GM21619 (cell line): ENCODE measurements around the gene TMA7.
"Not testable (repeated sequence)": the region's sequence is repeated elsewhere in the genome, so short reads cannot be mapped to it uniquely, and the experiment has no call there.

ENCODE experiments used
- ATAC-seq: cut with Tn5 transposase; IDR thresholded peaks from one replicate; pipeline ENCODE4 v1.9.1; 2021; ENCODE audit not compliant: unreplicated experiment

TMA7 gene

GRCh38 chr3:48439820-48440589 lies at the start of gene TMA7, which contains the start of gene CCDC51:
TMA7 (plus strand) TSS chr3:48440257; CDS start chr3:48440297, 40 bp downstream.
CCDC51 (minus strand) TSS chr3:48440119; CDS start chr3:48435128, 4,991 bp downstream.
- ATAC-seq: peak; percentile 93

- ATAC-seq: no peak
These were observed 45.7 kb upstream of the TMA7 start for GRCh38 chr3:48394391-48394790.

GRCh38 chr3:48395714-48396113 lies 44.3 kb upstream of the TMA7 start:
- no peak for ATAC-seq

GRCh38 chr3:48397767-48398681 lies 42.0 kb upstream of the TMA7 start:
- ATAC-seq: no peak

- ATAC-seq: no peak
These were observed 41.2 kb upstream of the TMA7 start for GRCh38 chr3:48398701-48399386.

- no peak for ATAC-seq
These were observed 40.5 kb upstream of the TMA7 start for GRCh38 chr3:48399387-48400172.

DNA sequence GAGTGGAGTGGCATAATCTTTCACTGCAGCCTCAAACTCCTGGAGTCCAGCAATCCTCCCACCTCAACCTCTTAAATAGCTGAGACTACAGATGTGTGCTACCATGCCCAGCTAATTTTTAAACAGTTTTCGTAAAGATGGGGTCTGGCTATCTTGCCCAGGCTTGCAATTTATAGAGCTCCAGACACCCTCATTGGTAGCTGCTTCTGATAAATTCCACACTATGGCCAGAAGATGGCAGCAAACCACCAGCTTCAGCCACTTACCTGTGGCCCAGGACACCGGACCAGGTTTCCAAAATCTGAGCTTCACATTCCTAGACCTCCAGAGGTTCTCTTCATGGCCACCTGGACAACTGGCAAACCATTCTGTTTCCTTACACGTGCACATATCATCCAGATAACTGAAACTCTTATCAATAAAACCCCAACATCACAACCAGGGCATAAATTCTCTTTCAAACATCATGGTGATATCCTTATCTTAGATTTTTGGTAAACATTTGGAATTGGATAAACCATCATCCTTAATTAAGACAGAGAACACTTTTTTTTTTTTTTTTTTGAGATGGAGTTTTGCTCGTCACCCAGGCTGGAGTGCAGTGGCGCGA lies 39.1 kb upstream of the TMA7 start:
- ATAC-seq: no peak

- not testable (repeated sequence) for ATAC-seq
These were observed 38.6 kb upstream of the TMA7 start for GRCh38 chr3:48401434-48401901.

DNA sequence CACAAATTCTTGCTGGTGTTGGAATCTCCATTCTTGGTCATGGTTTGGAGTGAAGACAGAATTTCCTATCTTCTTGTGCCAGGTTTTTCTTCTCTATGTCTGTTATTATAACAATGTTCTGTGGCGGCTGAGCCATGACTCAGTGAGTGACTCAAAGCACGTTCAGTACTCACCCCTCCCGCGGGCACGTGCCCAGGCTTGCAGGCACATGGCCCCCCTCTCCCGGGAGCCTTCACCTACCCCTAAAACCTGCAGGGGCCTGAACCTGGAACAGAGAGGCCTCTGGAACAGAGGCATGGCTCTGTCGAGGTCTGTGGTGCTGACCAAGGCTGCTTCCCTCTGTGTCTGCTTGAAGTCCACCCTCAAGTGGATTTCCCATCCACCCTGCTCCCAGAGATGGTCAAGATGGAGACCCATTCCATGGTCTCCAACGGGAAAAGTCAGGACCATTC lies 37.8 kb upstream of the TMA7 start:
- no peak for ATAC-seq

GRCh38 chr3:48402907-48403306 lies 37.1 kb upstream of the TMA7 start:
- no peak for ATAC-seq

DNA sequence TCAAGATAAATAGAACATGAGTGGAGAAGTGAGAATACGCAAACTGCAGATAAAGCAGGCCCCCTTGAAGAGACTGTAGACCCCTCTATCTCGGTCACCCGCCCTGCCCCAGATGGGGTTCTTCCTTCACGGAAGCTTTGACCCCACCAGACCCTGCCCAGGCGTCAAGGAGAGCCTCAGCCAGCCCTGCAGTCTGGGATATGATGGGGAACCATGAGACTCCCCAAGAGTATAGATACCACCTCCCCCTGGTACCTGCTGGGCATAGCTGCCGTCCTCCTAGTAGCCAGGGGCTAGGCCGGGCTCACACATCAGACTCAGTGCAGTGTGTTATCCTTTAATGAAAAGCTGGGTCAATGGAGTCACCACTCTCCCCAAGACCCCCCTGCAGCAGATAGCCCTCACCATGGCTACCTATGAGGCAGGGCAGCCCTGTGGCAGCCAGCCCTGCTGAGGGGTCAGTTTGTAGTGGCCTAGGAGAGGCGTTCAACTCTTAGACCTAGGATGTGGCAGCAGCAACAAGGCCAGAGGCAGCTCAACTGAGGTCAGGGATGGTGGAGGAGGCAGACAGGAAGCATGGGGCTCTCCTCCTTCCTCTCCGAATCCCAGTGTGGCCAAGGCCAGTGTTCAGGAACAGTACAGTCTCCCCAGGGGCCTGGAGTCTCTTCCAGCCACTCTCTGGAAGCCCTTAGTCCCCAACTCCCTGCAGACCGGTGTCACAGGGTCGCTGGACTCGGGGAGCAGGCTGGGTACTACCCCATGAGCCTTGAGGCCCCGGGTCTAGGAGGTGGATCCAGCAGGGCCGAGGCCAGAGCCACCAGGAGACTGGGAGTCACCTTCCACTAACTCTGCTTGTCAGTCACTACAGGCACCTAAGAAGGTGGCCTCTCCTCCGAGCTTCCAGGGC lies 36.3 kb upstream of the TMA7 start:
- ATAC-seq: no peak

- ATAC-seq: no peak
These were observed 35.4 kb upstream of the TMA7 start for GRCh38 chr3:48404440-48405342.

DNA sequence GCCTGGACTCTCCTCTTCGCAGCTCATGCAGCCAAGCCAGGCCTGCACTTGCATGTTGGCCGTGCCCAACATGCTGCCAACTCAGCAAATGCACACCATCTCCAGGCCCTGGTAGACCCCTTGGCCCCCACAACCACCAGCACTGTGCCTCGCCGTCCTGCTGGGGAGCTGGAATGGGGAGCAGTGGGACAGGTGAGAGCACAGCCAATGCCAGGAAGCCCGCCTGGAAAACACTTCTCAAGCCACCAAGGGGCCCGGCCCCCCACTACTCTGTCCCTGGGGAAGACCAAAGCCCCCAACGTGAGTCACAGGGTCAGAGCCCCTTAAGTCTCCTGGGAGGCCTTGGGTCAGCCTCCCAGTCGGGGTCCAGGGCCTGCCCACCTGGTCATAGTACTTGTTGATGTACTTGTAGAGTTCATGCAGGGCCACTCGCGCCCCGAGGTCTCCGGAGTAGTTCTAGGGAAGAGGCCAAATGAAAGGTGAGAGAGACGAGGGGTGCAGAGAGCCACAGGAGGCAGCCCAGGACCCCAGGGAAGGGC lies 34.6 kb upstream of the TMA7 start:
- no peak for ATAC-seq

- no peak for ATAC-seq
These were observed 34.1 kb upstream of the TMA7 start for GRCh38 chr3:48405971-48406370.

DNA sequence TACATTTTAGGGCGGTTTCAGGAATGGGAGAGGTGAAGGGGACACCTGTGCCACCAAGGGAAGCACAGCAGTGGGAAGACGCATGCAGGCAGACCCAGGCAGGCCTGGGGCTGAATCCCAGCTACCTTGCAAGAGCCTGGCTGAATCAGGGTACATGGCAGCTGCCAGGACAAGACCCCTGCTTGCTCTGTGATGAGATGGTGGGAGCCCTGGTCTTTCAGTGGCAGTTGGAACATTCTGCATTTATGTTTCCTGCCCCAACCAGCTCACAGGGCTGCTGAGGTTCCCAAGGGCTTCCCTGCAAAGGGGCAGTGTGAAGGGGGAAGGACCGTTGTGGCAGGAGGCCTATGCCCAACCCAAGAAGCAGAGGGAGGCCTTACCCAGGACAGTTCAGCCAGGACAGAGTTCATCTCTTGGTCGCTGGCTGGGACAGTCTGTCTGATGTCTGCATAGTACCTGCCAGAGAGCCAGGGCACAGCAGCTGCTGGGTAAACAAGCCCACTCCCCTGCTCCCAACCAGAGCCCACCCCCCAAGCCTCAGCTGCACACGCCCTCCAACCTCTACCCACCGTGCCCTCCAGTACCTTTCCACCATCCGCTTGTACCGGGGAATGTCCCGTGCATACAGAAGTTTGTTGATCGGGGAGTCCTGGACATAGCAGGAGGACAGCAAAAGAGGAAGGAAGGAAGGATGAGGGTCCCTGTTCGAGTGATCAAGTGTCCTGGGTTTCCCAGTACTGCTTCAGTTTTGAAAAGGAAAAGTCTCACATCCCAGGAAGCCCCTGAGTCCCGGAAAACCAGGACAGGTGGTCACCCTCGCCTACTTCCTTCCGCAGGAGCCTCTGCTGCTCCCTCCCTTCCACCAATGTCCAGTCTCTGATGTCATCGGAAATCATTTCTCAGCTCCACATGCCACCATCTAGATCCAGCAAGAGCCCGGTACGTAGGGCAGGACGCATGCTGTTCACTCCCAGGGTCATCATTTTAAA lies 33.3 kb upstream of the TMA7 start:
- ATAC-seq: no peak

GRCh38 chr3:48407542-48408099 lies 32.4 kb upstream of the TMA7 start:
- ATAC-seq: no peak
